CD14-positive monocyte (primary cell): ENCODE data around the gene FRMPD2. TPM values are rescaled to one million over a fixed set of nuclear protein-coding genes. Genes with fewer than 3 reads are reported as not detected.

Source experiments
- DNase-seq, 3 donors: peaks; one replicate each; pipeline ENCODE4 v3.0.0-alpha.2; 2011 to 2022
- H2AFZ ChIP-seq: 2 replicates; pipeline ENCODE4 v1.6.0; 2012; ENCODE audit warnings: mild to moderate bottlenecking, low read depth, low read length, inconsistent platforms; ENCODE audit not compliant: insufficient read depth, poor library complexity, severe bottlenecking
- H3K27ac ChIP-seq, 2 donors: 1 replicate in 1 of 2; 2 replicates in 1 of 2; pipeline ENCODE4 v1.5.1; 2012 to 2013; ENCODE audit warnings: low read length in 2 of 2, control low read depth in 1 of 2, inconsistent platforms in 1 of 2, low read depth in 1 of 2, mild to moderate bottlenecking in 1 of 2
- H3K27me3 ChIP-seq, 2 donors: one replicate each; pipeline versions ENCODE4 v1.6.0 to v1.6.1; 2011 to 2013; ENCODE audit warnings: low read length in 2 of 2; ENCODE audit not compliant: control insufficient read depth in 2 of 2, insufficient read depth in 2 of 2
- H3K36me3 ChIP-seq, 2 donors: replicated peaks in 1 of 2; 1 replicate in 1 of 2; 2 replicates in 1 of 2; pipeline versions ENCODE4 v1.5.1 to v1.6.1; 2012 to 2013; ENCODE audit warnings: low read length in 2 of 2, control low read depth in 1 of 2, inconsistent platforms in 1 of 2, mild to moderate bottlenecking in 1 of 2; ENCODE audit not compliant: insufficient read depth in 2 of 2, control insufficient read depth in 1 of 2
- H3K4me1 ChIP-seq, 2 donors: 1 replicate in 1 of 2; 2 replicates in 1 of 2; pipeline versions ENCODE4 v1.5.1 to v1.6.1; 2012 to 2013; ENCODE audit warnings: low read length in 2 of 2, control low read depth in 1 of 2, inconsistent platforms in 1 of 2, mild to moderate bottlenecking in 1 of 2, moderate library complexity in 1 of 2; ENCODE audit not compliant: insufficient read depth in 2 of 2, control insufficient read depth in 1 of 2
- H3K4me2 ChIP-seq: replicated peaks from 2 replicates; pipeline ENCODE3; 2012; ENCODE audit warnings: low read length, moderate library complexity, mild to moderate bottlenecking; ENCODE audit not compliant: poor library complexity, severe bottlenecking; ENCODE audit errors: extremely low read depth
- H3K4me3 ChIP-seq, 3 experiments: fragments of 200-600 bp in 1 of 3; sonication (generic) in 1 of 3; replicated peaks in 1 of 3; 1 replicate in 2 of 3; 2 replicates in 1 of 3; pipeline ENCODE4 v1.5.1; 2011 to 2013; ENCODE audit warnings: low read length in 3 of 3, mild to moderate bottlenecking in 3 of 3, control low read depth in 2 of 3, low read depth in 2 of 3, inconsistent platforms in 1 of 3, moderate library complexity in 1 of 3
- H3K79me2 ChIP-seq: 2 replicates; pipeline ENCODE4 v1.6.0; 2012; ENCODE audit warnings: mild to moderate bottlenecking, control low read depth, inconsistent platforms, low read length, moderate library complexity; ENCODE audit not compliant: insufficient read depth
- H3K9ac ChIP-seq: 2 replicates; pipeline ENCODE4 v1.6.0; 2017; ENCODE audit warnings: low read length, mild to moderate bottlenecking; ENCODE audit not compliant: insufficient read depth, poor library complexity, severe bottlenecking
- H3K9me3 ChIP-seq, 2 donors: replicated peaks in 1 of 2; 1 replicate in 1 of 2; 2 replicates in 1 of 2; pipeline versions ENCODE4 v1.5.1 to v1.6.1; 2012 to 2013; ENCODE audit warnings: low read length in 2 of 2, control low read depth in 1 of 2; ENCODE audit not compliant: control insufficient read depth in 1 of 2, insufficient read depth in 1 of 2
- H4K20me1 ChIP-seq: 2 replicates; pipeline ENCODE4 v1.6.0; 2012; ENCODE audit warnings: mild to moderate bottlenecking, low read length, control low read depth, moderate library complexity; ENCODE audit not compliant: insufficient read depth
- H3K27ac Mint-ChIP-seq, 7 donors: one replicate each; pipeline ENCODE4 v1.8.0; 2020; ENCODE audit warnings: mild to moderate bottlenecking in 7 of 7, mixed read lengths in 7 of 7, moderate library complexity in 6 of 7, inconsistent platforms in 2 of 7
- H3K27me3 Mint-ChIP-seq, 3 donors: one replicate each; pipeline ENCODE4 v1.8.0; 2021 to 2022; ENCODE audit warnings: low read depth in 3 of 3, mild to moderate bottlenecking in 3 of 3, mixed read lengths in 3 of 3, moderate library complexity in 3 of 3, inconsistent platforms in 1 of 3
- H3K36me3 Mint-ChIP-seq, 2 donors: one replicate each; pipeline ENCODE4 v1.8.0; 2020; ENCODE audit warnings: mixed read lengths in 2 of 2, inconsistent platforms in 1 of 2, mild to moderate bottlenecking in 1 of 2
- H3K4me1 Mint-ChIP-seq: one replicate; pipeline ENCODE4 v1.8.0; 2020; ENCODE audit warnings: mild to moderate bottlenecking, mixed read lengths
- H3K4me3 Mint-ChIP-seq, 2 donors: one replicate each; pipeline ENCODE4 v1.8.0; 2020; ENCODE audit warnings: mild to moderate bottlenecking in 2 of 2, mixed read lengths in 2 of 2, moderate library complexity in 1 of 2
- H3K9me3 Mint-ChIP-seq, 7 donors: one replicate each; pipeline ENCODE4 v1.8.0; 2020 to 2022; ENCODE audit warnings: mixed read lengths in 7 of 7, mild to moderate bottlenecking in 6 of 7, moderate library complexity in 6 of 7, inconsistent platforms in 2 of 7
- CTCF ChIP-seq: fragments of 200-600 bp; IDR thresholded peaks from one replicate; pipeline ENCODE4 v1.8.0; 2022; ENCODE audit warnings: antibody characterized with exemption, mild to moderate bottlenecking
- WGBS: methylation state at CpG from one replicate; pipeline ENCODE4 v1.1.5; 2013; ENCODE audit warnings: missing lambda C conversion rate; ENCODE audit not compliant: insufficient coverage; 5-methylcytosine and 5-hydroxymethylcytosine counted together
- intact Hi-C, 2 donors: fragments of 100-400 bp; cut with micrococcal nuclease; formaldehyde crosslinking; loops; one replicate each; pipeline versions ENCODE4 v1.15.0 to v1.15.1; 2023
- polyA plus RNA-seq, 3 donors: library from polyadenylated mRNA; depleted of rRNA in 1 of 3; unstranded in 2 of 3; stranded (reverse) in 1 of 3; fragments of 300-500 nt in 2 of 3; fragments of >200 nt in 1 of 3; fragmentation: Illumina TruSeq in 2 of 3; gene quantifications; 1 replicate in 2 of 3; 2 replicates in 1 of 3; pipeline ENCODE4 v1.2.3, GENCODE V29; 2012 to 2021

Gene FRMPD2
- polyA plus RNA-seq, 3 donors, result not detected

GRCh38 chr10:48248462-48248861 lies 26.0 kb downstream of the FRMPD2 start:
- no peak overlapping the region for H3K4me2 ChIP-seq
- no peak overlapping the region for H3K27ac ChIP-seq
- H3K79me2 ChIP-seq, result no peaks in the 10 kb centered on the region
- no peaks in the 10 kb centered on the region for H3K9me3 Mint-ChIP-seq
- no peak overlapping the region for H3K4me3 Mint-ChIP-seq
- H3K27ac Mint-ChIP-seq, result no peak overlapping the region
- H3K9ac ChIP-seq, result no peak overlapping the region
- H3K27me3 Mint-ChIP-seq, result peaks cover 0 to 5% (median 2%) of the 10 kb centered on the region in 3 donors
- peaks cover 2% of the 10 kb centered on the region for H3K4me1 Mint-ChIP-seq
- no peaks in the 10 kb centered on the region for H3K36me3 ChIP-seq
- no peaks in the 10 kb centered on the region for H3K36me3 Mint-ChIP-seq
- no peaks in the 10 kb centered on the region for H3K27me3 ChIP-seq
- H3K4me1 ChIP-seq, result no peaks in the 10 kb centered on the region
- WGBS, result no CpG with 5 or more reads among the region's 2 CpGs
- DNase-seq, result no peak
- no peaks in the 10 kb centered on the region for H4K20me1 ChIP-seq
- H2AFZ ChIP-seq, result no peak overlapping the region
- intact Hi-C loops, result no loop called here
- no peaks in the 10 kb centered on the region for H3K9me3 ChIP-seq
- TF ChIP-seq CTCF, result no peak
- H3K4me3 ChIP-seq, result no peak overlapping the region

- Mint-ChIP-seq H3K27ac (no peak overlapping the region), H3K36me3 (no peaks in the 10 kb centered on the region), H3K9me3 (no peaks in the 10 kb centered on the region), H3K27me3 (peaks cover 0 to 5% (median 2%) of the 10 kb centered on the region in 3 donors), H3K4me3 (no peak overlapping the region), H3K4me1 (peaks cover 2% of the 10 kb centered on the region)
- Histone ChIP-seq H3K4me1 (no peaks in the 10 kb centered on the region), H3K79me2 (no peaks in the 10 kb centered on the region), H4K20me1 (no peaks in the 10 kb centered on the region), H3K27ac (no peak overlapping the region), H3K36me3 (no peaks in the 10 kb centered on the region), H3K27me3 (no peaks in the 10 kb centered on the region), H3K4me2 (no peak overlapping the region), H3K9ac (no peak overlapping the region), H3K4me3 (no peak overlapping the region), H2AFZ (no peak overlapping the region), H3K9me3 (no peaks in the 10 kb centered on the region)
- intact Hi-C loops, result no loop called here
- no peak for TF ChIP-seq CTCF
- no peak for DNase-seq
- WGBS, result 75% methylated on average over 2 of the region's 2 CpGs
Observed at GRCh38 chr10:48247680-48248079, 26.8 kb downstream of the FRMPD2 start.
